GM13977 (cell line): ENCODE results near the gene FAM222B.

Experiments used
- DNase-seq: peaks from one replicate; pipeline ENCODE4 v3.0.0; 2012; ENCODE audit warnings: low spot score
- in situ Hi-C: fragments of 300-500 bp; cut with MboI; formaldehyde crosslinking; loops from one replicate; pipeline ENCODE4 v1.12.0; 2022; ENCODE audit warnings: low sequenced_read_pairs, low pct_unique_long_range_greater_than_20kb, mixed read lengths, inconsistent platforms; ENCODE audit not compliant: unreplicated experiment
- TF ChIP-seq, protein P1 (sequence below): IDR thresholded peaks from 2 replicates; pipeline ENCODE4 v1.5.1; 2012; ENCODE audit warnings: mild to moderate bottlenecking, control low read depth; ENCODE audit not compliant: insufficient read depth; ENCODE audit errors: extremely low read depth, missing control alignments

The FAM222B gene

DNA sequence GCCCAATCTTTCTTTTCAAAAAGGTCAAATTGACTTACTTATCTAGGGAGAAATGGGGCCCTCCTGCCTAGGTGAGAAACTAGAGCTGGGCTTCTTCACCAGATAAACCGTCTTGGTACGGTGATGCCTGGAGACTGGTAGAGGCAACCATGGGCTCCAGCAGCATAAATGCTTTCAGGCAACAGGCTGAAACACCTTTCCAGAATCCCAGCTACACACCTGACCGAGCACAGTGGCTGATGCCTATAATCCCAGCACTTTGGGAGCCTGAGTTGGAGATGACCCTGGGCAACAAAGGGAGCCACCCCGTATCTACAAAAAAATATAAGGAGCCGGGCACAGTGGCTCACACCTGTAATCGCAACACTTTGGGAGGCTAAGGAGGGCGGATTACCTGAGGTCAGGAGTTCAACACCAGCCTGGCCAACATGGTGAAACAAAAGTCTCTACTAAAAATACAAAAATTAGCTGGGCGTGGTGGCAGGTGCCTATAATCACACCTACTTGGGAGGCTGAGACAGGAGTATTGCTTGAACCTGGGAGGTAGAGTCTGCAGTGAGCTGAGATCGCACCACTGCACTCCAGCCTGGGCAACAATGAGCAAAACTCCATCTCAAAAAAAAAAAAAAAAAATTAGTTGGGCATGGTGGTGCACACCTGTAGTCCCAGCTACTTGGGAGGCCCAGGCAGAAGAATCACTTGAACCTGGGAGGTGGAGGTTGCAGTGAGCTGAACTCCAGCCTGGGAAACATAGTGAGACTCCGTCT is 90.8 kb downstream of the FAM222B start:
- no peak for DNase-seq
- in situ Hi-C loops: no loop called here
- TF ChIP-seq, protein P1, sequence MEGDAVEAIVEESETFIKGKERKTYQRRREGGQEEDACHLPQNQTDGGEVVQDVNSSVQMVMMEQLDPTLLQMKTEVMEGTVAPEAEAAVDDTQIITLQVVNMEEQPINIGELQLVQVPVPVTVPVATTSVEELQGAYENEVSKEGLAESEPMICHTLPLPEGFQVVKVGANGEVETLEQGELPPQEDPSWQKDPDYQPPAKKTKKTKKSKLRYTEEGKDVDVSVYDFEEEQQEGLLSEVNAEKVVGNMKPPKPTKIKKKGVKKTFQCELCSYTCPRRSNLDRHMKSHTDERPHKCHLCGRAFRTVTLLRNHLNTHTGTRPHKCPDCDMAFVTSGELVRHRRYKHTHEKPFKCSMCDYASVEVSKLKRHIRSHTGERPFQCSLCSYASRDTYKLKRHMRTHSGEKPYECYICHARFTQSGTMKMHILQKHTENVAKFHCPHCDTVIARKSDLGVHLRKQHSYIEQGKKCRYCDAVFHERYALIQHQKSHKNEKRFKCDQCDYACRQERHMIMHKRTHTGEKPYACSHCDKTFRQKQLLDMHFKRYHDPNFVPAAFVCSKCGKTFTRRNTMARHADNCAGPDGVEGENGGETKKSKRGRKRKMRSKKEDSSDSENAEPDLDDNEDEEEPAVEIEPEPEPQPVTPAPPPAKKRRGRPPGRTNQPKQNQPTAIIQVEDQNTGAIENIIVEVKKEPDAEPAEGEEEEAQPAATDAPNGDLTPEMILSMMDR: no peak

DNA sequence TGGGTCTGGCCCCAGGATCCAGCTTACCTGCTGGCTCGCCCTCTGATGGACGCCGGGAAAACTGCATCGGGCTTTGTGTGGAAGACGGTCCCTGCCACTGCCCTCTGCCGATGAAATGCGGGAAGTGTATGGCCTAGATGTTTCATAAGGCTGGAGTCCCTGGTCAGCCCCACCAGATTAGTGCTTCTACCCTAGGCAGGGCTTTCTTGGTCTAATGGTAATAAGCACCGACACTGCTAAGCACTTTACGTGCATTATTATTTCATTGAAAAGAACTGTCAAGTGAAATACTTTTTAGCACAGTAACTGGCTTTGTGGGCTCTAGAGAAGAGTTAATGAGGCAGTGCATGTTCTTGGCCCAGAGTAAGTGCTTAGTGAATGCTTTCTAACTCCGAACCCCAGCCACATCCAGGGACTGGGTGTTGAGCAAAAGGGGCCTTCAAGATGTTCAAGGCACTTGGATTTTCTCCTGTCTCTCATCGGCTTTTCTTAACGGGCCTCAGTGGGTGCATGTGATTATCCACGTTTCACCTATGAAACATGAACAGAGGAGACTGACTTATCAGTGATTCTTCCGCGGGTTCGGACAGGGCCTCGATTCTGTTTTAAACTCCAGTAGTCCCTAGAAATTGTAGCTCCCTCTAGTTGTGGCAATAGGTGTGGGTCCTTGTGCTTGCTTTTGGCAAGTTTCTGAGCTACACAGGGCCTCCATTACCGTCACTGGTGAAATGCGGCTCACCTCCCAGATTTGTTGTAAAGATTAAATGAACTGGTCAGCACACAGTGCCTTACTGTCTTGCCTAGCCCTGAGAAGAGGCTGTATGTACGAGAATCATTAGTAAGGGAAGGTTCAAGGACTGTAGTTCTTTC is 92.2 kb downstream of the FAM222B start:
- in situ Hi-C loops: no loop called here
- DNase-seq: peak; percentile 82

DNA sequence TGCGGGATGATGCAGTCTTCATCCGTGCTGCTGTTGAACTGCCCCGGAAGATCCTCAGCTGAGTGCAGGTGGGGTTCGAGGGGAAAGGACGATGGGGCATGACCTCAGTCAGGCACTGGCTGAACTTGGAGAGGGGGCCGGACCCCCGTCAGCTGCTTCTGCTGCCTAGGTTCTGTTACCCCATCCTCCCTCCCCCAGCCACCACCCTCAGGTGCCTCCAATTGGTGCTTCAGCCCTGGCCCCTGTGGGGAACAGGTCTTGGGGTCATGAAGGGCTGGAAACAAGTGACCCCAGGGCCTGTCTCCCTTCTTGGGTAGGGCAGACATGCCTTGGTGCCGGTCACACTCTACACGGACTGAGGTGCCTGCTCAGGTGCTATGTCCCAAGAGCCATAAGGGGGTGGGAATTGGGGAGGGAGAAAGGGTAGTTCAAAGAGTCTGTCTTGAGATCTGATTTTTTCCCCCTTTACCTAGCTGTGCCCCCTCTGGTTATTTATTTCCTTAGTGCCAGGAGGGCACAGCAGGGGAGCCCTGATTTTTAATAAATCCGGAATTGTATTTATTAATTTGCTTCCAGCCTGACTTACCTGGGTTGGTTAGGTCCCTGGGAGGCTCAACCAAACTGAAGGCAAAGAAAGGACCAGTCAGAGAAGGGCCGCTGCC is 92.9 kb downstream of the FAM222B start:
- in situ Hi-C loops: no loop called here
- DNase-seq: no peak

More for the DNA sequence above, 92.2 kb downstream of the FAM222B start:
- TF ChIP-seq, protein P1: peak; percentile 98

DNA sequence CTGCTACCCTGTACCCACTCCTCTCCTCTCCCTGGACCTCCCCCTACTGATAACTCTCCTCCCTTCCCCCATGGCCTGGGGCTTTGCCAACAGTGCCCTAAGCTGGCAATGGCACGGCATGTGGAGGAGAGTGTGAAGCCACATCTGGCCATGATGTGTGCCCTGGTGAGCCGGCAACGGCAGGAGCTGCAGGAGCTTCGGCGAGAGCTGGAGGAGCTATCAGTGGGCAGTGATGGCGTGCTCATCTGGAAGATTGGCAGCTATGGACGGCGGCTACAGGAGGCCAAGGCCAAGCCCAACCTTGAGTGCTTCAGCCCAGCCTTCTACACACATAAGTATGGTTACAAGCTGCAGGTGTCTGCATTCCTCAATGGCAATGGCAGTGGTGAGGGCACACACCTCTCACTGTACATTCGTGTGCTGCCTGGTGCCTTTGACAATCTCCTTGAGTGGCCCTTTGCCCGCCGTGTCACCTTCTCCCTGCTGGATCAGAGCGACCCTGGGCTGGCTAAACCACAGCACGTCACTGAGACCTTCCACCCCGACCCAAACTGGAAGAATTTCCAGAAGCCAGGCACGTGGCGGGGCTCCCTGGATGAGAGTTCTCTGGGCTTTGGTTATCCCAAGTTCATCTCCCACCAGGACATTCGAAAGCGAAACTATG is 93.6 kb downstream of the FAM222B start:
- in situ Hi-C loops: no loop called here
- TF ChIP-seq, protein P1: no peak
- DNase-seq: no peak

More for the DNA sequence above, 92.9 kb downstream of the FAM222B start:
- TF ChIP-seq, protein P1: no peak

DNA sequence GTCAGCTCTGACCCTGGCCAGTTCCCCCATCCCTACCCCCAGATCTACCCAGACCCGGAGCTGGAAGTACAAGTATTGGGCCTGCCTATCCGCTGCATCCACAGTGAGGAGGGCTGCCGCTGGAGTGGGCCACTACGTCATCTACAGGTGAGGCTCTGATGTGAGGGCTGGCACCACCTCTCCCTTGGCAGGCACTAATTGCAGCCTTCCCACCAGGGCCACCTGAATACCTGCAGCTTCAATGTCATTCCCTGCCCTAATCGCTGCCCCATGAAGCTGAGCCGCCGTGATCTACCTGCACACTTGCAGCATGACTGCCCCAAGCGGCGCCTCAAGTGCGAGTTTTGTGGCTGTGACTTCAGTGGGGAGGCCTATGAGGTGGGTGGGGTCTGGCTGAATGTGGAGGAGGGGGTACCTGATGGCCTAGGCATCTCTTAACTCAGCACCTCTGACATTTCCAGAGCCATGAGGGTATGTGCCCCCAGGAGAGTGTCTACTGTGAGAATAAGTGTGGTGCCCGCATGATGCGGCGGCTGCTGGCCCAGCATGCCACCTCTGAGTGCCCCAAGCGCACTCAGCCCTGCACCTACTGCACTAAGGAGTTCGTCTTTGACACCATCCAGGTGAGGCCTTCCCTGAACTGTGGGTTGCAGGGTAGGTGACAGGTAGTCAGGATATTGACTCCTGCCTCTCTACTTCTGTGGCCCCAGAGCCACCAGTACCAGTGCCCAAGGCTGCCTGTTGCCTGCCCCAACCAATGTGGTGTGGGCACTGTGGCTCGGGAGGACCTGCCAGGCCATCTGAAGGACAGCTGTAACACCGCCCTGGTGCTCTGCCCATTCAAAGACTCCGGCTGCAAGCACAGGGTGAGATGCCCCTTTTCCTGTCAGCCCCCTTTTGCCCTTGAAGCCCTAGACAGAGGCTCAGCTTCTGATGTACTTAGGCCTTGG is 94.5 kb downstream of the FAM222B start:
- TF ChIP-seq, protein P1: no peak
- no peak for DNase-seq
- in situ Hi-C loops: no loop called here
